Ascending aorta (tissue), 2 donors: ENCODE results near the gene PIWIL1. TPM values are rescaled to one million over a fixed set of nuclear protein-coding genes. Genes with fewer than 3 reads are reported as not detected.

Experiments used
- DNase-seq, 2 donors: peaks; one replicate each; pipeline ENCODE4 v3.0.0-alpha.2; 2019; ENCODE audit warnings: low spot score in 2 of 2
- H3K27ac ChIP-seq, 2 donors: fragments of 200-600 bp; sonication (generic); one replicate each; pipeline ENCODE4 v1.5.1; 2016 to 2017; ENCODE audit warnings: mild to moderate bottlenecking in 1 of 2
- H3K27me3 ChIP-seq: fragments of 200-600 bp; sonication (generic); one replicate; pipeline ENCODE4 v1.5.1; 2017
- H3K36me3 ChIP-seq, 2 donors: fragments of 200-600 bp; sonication (generic); one replicate each; pipeline ENCODE4 v1.5.1; 2016
- H3K4me1 ChIP-seq, 2 donors: fragments of 200-600 bp; sonication (generic); one replicate each; pipeline ENCODE4 v1.5.1; 2016 to 2017; ENCODE audit warnings: mild to moderate bottlenecking in 1 of 2
- H3K4me3 ChIP-seq, 2 donors: fragments of 200-600 bp; sonication (generic); one replicate each; pipeline ENCODE4 v1.5.1; 2016 to 2017; ENCODE audit warnings: mild to moderate bottlenecking in 1 of 2
- H3K9me3 ChIP-seq, 2 donors: fragments of 200-600 bp; sonication (generic); one replicate each; pipeline ENCODE4 v1.5.1; 2016
- intact Hi-C: fragments of 100-400 bp; cut with DNase I; formaldehyde crosslinking; loops from one replicate; pipeline ENCODE4 v1.15.1; 2023
- total RNA-seq: library from RNA; depleted of rRNA; stranded (reverse); fragments of >200 nt; gene quantifications from one replicate; pipeline ENCODE4 v1.1.0, GENCODE V29; 2016
- TF ChIP-seq, protein P1 (sequence below), 3 experiments: fragments of 200-600 bp in 2 of 3; fragments of 450-650 bp in 1 of 3; sonication (generic) in 2 of 3; IDR thresholded peaks; one replicate each; pipeline ENCODE4 v1.5.1; 2016 to 2019; ENCODE audit warnings: antibody characterized with exemption in 3 of 3, mild to moderate bottlenecking in 1 of 3, moderate library complexity in 1 of 3

PIWIL1 gene
- total RNA-seq, 1 donor from 2014 or later = not detected

GRCh38 chr12:130336723-130337487, 782 bp upstream of the PIWIL1 start:
- intact Hi-C loops = no loop called here
- Histone ChIP-seq H3K9me3 (no peaks in the 10 kb centered on the region), H3K27me3 (no peaks in the 10 kb centered on the region), H3K36me3 (no peaks in the 10 kb centered on the region), H3K27ac (no peak overlapping the region), H3K4me3 (no peak overlapping the region), H3K4me1 (no peaks in the 10 kb centered on the region)
- TF ChIP-seq, protein P1, sequence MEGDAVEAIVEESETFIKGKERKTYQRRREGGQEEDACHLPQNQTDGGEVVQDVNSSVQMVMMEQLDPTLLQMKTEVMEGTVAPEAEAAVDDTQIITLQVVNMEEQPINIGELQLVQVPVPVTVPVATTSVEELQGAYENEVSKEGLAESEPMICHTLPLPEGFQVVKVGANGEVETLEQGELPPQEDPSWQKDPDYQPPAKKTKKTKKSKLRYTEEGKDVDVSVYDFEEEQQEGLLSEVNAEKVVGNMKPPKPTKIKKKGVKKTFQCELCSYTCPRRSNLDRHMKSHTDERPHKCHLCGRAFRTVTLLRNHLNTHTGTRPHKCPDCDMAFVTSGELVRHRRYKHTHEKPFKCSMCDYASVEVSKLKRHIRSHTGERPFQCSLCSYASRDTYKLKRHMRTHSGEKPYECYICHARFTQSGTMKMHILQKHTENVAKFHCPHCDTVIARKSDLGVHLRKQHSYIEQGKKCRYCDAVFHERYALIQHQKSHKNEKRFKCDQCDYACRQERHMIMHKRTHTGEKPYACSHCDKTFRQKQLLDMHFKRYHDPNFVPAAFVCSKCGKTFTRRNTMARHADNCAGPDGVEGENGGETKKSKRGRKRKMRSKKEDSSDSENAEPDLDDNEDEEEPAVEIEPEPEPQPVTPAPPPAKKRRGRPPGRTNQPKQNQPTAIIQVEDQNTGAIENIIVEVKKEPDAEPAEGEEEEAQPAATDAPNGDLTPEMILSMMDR (IDR thresholded peaks at IDR 0.05) = no peak
- no peak for DNase-seq

DNA sequence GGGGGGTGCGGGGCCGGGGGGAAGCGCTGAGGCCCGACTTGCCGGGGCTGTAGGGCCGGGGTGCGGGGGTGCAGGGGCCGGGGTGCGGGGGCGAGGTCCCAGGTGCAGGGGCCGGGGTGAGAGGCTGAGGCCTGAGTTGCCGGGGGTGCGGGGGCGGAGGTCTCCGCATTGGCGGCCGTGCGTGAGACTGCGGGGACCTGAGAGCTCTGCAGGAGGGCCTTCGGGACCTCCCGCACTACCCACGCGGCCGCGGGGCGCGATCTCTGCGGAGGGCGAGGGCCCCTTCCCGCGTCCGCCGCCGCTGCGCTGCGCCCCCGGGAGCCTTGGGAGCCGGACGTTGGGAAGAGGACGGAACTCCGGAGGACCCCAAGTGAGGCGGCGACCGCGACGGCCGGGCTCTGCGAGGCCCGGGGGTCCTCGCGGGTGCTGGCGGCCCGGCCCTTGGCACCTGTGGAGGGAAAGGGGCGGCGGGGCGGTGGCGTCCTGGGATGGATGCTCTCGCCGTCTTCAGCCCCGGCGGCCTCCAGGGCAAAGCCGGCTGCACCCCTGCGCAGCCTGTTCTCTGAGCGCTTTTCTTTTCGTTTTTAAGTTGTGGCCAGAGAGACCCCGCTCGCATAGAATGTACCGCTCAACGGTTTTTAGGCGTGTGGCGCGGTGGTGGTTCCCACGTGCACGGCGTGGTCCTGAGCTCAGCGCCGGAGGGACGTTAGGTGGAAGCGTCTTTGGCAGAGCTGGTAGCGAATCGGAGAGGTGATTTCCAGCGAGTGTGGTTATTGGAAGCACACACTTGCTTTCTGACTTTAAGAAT, 1.3 kb downstream of the PIWIL1 start:
- Histone ChIP-seq H3K9me3 (no peaks in the 10 kb centered on the region), H3K4me1 (no peaks in the 10 kb centered on the region), H3K27ac (no peak overlapping the region), H3K36me3 (no peaks in the 10 kb centered on the region), H3K4me3 (no peak overlapping the region), H3K27me3 (no peaks in the 10 kb centered on the region)
- TF ChIP-seq, protein P1 (IDR thresholded peaks at IDR 0.05) = no peak
- no peak for DNase-seq
- intact Hi-C loops = no loop called here

- TF ChIP-seq, protein P1 (IDR thresholded peaks at IDR 0.05) = no peak
- Histone ChIP-seq H3K27me3 (no peaks in the 10 kb centered on the region), H3K36me3 (no peaks in the 10 kb centered on the region), H3K4me1 (no peaks in the 10 kb centered on the region), H3K27ac (no peak overlapping the region), H3K9me3 (no peaks in the 10 kb centered on the region), H3K4me3 (no peak overlapping the region)
- no peak for DNase-seq
- intact Hi-C loops = no loop called here
These were observed 2.3 kb downstream of the PIWIL1 start for GRCh38 chr12:130339951-130340350.

DNA sequence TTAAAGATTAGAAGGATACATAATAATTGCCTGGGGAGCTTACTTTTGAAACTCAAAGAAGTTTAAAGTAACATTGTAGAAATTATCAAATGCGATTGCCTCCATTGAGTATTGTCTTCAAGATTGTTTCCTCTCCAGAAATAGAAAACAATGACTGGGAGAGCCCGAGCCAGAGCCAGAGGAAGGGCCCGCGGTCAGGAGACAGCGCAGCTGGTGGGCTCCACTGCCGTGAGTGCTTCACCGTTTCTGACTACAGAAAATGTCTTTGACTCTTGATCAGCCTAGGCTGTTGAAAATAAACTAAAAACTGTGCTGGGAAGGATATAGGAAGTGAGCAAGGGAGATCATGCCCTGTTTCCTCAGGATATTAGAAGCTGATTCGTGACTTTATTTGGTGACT, 4.8 kb downstream of the PIWIL1 start:
- H3K36me3 ChIP-seq = no peaks in the 10 kb centered on the region
- H3K9me3 ChIP-seq = no peaks in the 10 kb centered on the region
- H3K4me1 ChIP-seq = no peaks in the 10 kb centered on the region
- TF ChIP-seq, protein P1 (IDR thresholded peaks at IDR 0.05) = no peak
- no peak for DNase-seq
- H3K4me3 ChIP-seq = no peak overlapping the region
- no peaks in the 10 kb centered on the region for H3K27me3 ChIP-seq
- intact Hi-C loops = no loop called here
- no peak overlapping the region for H3K27ac ChIP-seq

DNA sequence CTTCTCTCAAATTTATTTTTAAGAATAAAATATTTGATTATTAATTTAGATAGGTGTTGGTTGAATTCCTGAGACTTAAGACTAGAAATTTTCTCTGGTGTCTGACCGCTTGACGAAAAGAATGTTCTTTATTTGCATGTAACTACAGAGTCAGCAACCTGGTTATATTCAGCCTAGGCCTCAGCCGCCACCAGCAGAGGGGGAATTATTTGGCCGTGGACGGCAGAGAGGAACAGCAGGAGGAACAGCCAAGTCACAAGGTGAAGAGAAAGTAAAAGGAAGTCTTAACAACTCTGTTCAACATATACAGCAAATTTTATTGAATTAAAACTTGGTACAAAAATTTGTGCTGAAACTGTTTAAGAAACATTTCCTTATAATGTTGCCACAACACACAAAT, 5.2 kb downstream of the PIWIL1 start:
- Histone ChIP-seq H3K9me3 (no peaks in the 10 kb centered on the region), H3K36me3 (no peaks in the 10 kb centered on the region)
- intact Hi-C loops = no loop called here

More for the DNA sequence above, 5.2 kb downstream of the PIWIL1 start:
- DNase-seq = no peak
- Histone ChIP-seq H3K4me1 (no peaks in the 10 kb centered on the region), H3K4me3 (no peak overlapping the region), H3K27ac (no peak overlapping the region), H3K27me3 (no peaks in the 10 kb centered on the region)
- TF ChIP-seq, protein P1 (IDR thresholded peaks at IDR 0.05) = no peak
